Parathyroid adenoma (tissue), 2 donors: Measurements from ENCODE around the gene TIMM22.

ENCODE experiments used
- H2AFZ ChIP-seq: fragments of 300-600 bp; sonication (generic); one replicate; pipeline ENCODE4 v1.7.0; 2017; ENCODE audit warnings: antibody characterized with exemption, mild to moderate bottlenecking
- H3K27ac ChIP-seq: fragments of 300-600 bp; sonication (generic); one replicate; pipeline ENCODE4 v1.7.0; 2017
- H3K27me3 ChIP-seq: fragments of 300-600 bp; sonication (generic); one replicate; pipeline ENCODE4 v1.7.0; 2017; ENCODE audit warnings: low read length; ENCODE audit not compliant: control insufficient read depth, insufficient read depth
- H3K36me3 ChIP-seq: fragments of 300-600 bp; sonication (generic); one replicate; pipeline ENCODE4 v1.7.0; 2017; ENCODE audit warnings: low read length; ENCODE audit not compliant: control insufficient read depth, insufficient read depth
- H3K4me1 ChIP-seq: fragments of 300-600 bp; sonication (generic); one replicate; pipeline ENCODE4 v1.7.0; 2017; ENCODE audit warnings: control low read depth
- H3K4me2 ChIP-seq: fragments of 300-600 bp; sonication (generic); one replicate; pipeline ENCODE4 v1.7.0; 2017; ENCODE audit warnings: low read length
- H3K4me3 ChIP-seq: fragments of 300-600 bp; sonication (generic); one replicate; pipeline ENCODE4 v1.7.0; 2017; ENCODE audit warnings: low read depth, low read length
- H3K79me2 ChIP-seq: fragments of 300-600 bp; sonication (generic); one replicate; pipeline ENCODE4 v1.7.0; 2017; ENCODE audit warnings: control low read depth
- H3K9ac ChIP-seq: fragments of 300-600 bp; sonication (generic); one replicate; pipeline ENCODE4 v1.7.0; 2017; ENCODE audit warnings: mild to moderate bottlenecking
- H3K9me3 ChIP-seq: fragments of 300-600 bp; sonication (generic); one replicate; pipeline ENCODE4 v1.7.0; 2017; ENCODE audit warnings: low read length; ENCODE audit not compliant: control insufficient read depth
- TF ChIP-seq, protein P1 (sequence below): fragments of 300-600 bp; sonication (generic); IDR thresholded peaks from one replicate; pipeline ENCODE4 v1.7.0; 2017; ENCODE audit warnings: antibody characterized with exemption, mild to moderate bottlenecking
- donor health status: primary hyperparathyroidism.

TIMM22 gene

DNA sequence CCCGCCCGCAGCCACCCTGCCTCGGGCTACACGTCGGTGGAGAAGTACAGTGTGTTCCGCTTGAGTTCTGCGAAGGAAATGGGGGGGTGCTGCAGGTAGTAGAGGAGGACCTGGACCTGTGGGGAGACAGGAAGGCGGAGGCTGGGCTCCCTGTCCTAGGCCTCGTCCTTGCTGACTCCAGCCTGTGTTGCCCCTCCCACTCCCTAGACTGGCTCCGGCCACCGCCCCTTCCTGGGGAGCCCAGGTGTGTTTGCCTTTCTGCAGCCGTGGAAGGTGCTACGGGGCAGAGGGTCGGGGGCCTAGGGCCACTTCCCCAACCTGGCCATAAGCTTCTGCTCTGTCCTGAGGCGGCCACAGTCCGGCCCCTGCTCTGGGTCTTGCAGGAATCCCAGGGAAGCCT is 9.1 kb downstream of the TIMM22 start:
- H3K4me3 ChIP-seq = peak overlapping the region; percentile 39
- no peaks in the 10 kb centered on the region for H3K79me2 ChIP-seq
- no peak overlapping the region for H3K27ac ChIP-seq
- peaks cover 9% of the 10 kb centered on the region for H3K4me1 ChIP-seq
- no peaks in the 10 kb centered on the region for H3K36me3 ChIP-seq
- no peak overlapping the region for H2AFZ ChIP-seq
- TF ChIP-seq, protein P1, sequence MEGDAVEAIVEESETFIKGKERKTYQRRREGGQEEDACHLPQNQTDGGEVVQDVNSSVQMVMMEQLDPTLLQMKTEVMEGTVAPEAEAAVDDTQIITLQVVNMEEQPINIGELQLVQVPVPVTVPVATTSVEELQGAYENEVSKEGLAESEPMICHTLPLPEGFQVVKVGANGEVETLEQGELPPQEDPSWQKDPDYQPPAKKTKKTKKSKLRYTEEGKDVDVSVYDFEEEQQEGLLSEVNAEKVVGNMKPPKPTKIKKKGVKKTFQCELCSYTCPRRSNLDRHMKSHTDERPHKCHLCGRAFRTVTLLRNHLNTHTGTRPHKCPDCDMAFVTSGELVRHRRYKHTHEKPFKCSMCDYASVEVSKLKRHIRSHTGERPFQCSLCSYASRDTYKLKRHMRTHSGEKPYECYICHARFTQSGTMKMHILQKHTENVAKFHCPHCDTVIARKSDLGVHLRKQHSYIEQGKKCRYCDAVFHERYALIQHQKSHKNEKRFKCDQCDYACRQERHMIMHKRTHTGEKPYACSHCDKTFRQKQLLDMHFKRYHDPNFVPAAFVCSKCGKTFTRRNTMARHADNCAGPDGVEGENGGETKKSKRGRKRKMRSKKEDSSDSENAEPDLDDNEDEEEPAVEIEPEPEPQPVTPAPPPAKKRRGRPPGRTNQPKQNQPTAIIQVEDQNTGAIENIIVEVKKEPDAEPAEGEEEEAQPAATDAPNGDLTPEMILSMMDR = no peak
- peak overlapping the region; percentile 61 for H3K4me2 ChIP-seq
- H3K9me3 ChIP-seq = no peaks in the 10 kb centered on the region
- no peaks in the 10 kb centered on the region for H3K27me3 ChIP-seq
- H3K9ac ChIP-seq = no peak overlapping the region

GRCh38 chr17:1007310-1008007 is 10.5 kb downstream of the TIMM22 start:
- Histone ChIP-seq H3K9ac (no peak overlapping the region), H3K9me3 (no peaks in the 10 kb centered on the region)

DNA sequence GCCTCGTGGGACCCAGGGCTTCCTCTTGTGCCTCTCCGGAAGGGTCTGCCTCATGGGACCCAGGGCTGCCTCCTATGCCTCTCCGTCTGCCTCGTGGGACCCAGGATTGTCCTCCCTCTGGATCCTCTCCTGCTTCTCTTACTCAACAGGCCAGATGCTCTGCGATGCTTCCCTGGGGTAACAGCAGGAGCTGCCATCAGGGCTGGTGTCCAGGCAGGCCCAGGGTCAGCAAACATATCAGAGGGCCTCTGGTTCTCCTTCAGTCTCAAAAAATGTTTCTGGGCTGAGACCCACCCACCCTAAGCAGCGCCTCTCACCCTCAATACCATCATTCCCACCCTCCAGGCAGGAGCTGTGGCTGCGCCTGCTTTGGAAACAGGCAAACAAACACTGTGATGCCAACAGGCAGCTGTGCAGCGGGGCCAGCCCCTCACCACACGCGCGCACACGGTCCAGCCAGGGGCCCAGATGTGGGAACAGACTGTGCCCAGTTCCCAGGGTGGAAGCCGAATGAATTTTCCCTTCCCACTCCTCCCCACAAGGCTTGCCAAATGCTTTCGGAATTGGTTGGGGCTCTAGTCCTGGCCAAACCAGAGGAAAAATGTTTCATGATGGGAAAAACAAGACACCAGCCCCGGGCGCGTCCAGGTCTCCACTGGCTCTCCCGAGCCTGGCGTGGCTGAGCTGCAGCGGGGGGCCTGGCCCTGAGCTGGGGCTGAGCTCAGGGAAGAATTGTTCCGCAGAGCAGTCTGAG is 11.3 kb downstream of the TIMM22 start:
- Histone ChIP-seq H3K9me3 (no peaks in the 10 kb centered on the region), H3K27ac (no peak overlapping the region), H3K4me1 (no peaks in the 10 kb centered on the region), H3K9ac (no peak overlapping the region), H2AFZ (no peak overlapping the region), H3K79me2 (no peaks in the 10 kb centered on the region), H3K27me3 (no peaks in the 10 kb centered on the region), H3K4me3 (no peak overlapping the region), H3K36me3 (no peaks in the 10 kb centered on the region), H3K4me2 (no peak overlapping the region)
- TF ChIP-seq, protein P1 = no peak

More at GRCh38 chr17:1007310-1008007, 10.5 kb downstream of the TIMM22 start:
- Histone ChIP-seq H3K36me3 (no peaks in the 10 kb centered on the region), H3K4me1 (no peaks in the 10 kb centered on the region), H3K27me3 (no peaks in the 10 kb centered on the region), H3K4me2 (no peak overlapping the region), H3K4me3 (no peak overlapping the region), H2AFZ (no peak overlapping the region), H3K79me2 (no peaks in the 10 kb centered on the region), H3K27ac (no peak overlapping the region)
- TF ChIP-seq, protein P1 = no peak

DNA sequence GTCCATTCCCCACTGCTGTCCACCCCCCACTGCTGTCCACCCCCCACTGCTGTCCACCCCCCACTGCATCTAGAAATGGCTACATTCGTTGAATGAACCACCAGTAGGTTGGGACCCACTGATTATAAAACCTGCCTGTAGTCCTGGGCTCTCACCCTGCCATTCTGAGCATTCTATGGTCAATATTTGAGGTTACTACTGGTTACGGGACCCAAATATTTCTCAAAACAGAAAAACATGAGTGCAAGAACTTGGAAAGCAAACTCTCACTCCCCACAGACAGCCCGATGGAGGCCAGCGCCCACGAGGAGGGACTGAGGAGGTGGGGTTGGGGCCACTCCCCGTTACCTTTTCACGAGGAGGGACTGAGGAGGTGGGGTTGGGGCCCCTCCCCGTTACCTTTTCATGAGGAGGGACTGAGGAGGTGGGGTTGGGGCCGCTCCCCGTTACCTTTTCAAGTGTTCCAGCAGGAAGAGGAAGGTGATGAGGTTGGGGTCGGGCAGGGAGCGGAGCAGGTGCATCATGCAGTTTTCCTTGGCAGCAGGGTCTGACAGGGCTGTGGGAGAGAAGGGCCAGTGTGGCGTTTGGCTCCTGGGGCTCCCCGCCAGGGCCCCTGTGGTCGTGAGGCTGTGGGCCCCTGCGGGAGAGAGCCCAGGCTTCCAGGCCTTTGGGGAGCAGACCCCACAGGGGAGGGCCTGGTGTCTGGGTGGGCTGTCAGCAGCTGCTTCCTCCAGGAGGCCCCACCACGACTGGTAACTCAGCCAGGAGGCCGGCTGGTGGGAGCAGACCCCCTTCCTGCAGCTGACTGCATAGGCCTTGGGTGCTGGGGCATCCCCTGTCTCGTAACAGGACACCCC is 12.5 kb downstream of the TIMM22 start:
- Histone ChIP-seq H3K4me2 (no peak overlapping the region), H2AFZ (no peak overlapping the region), H3K9me3 (no peaks in the 10 kb centered on the region), H3K4me3 (no peak overlapping the region), H3K27me3 (no peaks in the 10 kb centered on the region), H3K27ac (no peak overlapping the region), H3K4me1 (no peaks in the 10 kb centered on the region), H3K9ac (no peak overlapping the region), H3K36me3 (no peaks in the 10 kb centered on the region), H3K79me2 (no peaks in the 10 kb centered on the region)
- TF ChIP-seq, protein P1 = no peak
